VCaP (cell line): ENCODE results near the gene MARK1.

Experiments
- H3K27ac ChIP-seq: fragments of 450-650 bp; 2 replicates; pipeline ENCODE4 v1.5.1; 2017
- CTCF ChIP-seq: fragments of 450-650 bp; conservative IDR thresholded peaks from 2 replicates; pipeline ENCODE4 v1.5.1; 2017; ENCODE audit warnings: mild to moderate bottlenecking, moderate library complexity

The MARK1 gene

GRCh38 chr1:220703305-220703704, 175.4 kb downstream of the MARK1 start:
- no peak for TF ChIP-seq CTCF

GRCh38 chr1:220705782-220706181, 177.8 kb downstream of the MARK1 start:
- no peak for TF ChIP-seq CTCF
- H3K27ac ChIP-seq, result no peak overlapping the region

More at GRCh38 chr1:220703305-220703704, 175.4 kb downstream of the MARK1 start:
- peak overlapping the region; percentile 38; the same call in 1 of the 2 replicates for H3K27ac ChIP-seq

- TF ChIP-seq CTCF, result no peak
- no peak overlapping the region for H3K27ac ChIP-seq
These were observed 178.5 kb downstream of the MARK1 start for GRCh38 chr1:220706480-220706879.

GRCh38 chr1:220707160-220707559, 179.2 kb downstream of the MARK1 start:
- no peak for TF ChIP-seq CTCF
- H3K27ac ChIP-seq, result no peak overlapping the region

DNA sequence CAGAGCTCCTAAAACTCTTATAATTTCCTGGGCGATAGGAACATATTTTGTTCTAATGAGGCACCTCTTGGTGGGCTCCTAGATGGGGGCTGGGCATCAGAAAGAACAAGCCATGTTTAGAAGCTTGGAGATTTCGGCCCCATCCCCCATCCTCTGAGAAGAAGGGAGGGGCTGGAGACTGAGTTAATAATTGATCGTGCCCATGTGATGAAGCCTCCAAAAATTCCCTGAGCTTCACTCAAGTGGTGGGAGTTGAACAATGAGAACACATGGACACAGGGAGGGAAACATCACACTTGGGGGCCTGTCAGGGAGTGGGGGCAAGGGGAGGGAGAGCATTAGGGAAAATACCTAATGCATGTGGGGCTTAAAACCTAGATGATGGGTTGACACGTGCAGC, 180.3 kb downstream of the MARK1 start:
- H3K27ac ChIP-seq, result no peak overlapping the region
- TF ChIP-seq CTCF, result no peak

DNA sequence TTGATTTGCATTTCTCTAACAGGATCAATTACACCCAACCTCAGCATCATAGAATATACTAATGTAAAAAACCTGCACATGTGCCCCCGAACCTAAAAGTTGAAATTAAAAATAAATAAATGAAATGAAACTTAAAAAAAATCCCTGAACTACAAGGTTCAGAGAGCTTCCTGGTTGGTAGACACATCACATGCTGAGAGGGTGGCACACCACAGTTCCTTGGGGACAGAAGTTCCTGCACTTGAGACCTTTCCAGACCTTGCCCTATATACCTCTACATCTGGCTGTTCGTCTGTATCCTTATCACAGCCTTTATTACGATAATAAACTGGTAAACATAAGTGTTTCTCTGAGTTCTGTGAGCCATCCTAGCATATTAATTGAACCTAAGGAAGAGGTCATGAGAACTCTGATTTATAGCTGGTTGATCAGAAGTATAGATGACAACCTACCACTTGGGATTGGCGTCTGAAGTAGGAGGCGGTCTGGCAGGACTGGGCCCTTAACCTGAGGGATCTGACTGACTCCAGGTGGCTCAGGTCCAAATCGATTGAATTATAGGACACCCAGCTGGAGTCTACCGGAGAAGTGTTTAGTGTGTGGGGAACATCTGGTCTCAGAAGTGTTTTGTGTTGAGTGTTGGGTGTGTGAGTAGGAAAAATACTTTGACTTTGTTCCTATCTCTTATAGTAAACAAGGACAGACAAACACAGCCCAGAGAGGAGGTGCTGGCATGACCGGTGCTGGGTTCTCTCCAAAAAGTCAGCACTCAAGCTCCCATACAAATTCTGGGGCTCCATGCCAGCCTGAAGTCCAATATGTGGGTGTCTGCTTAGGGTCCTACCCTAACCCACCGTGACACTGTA, 181.2 kb downstream of the MARK1 start:
- TF ChIP-seq CTCF, result no peak
- H3K27ac ChIP-seq, result no peak overlapping the region

DNA sequence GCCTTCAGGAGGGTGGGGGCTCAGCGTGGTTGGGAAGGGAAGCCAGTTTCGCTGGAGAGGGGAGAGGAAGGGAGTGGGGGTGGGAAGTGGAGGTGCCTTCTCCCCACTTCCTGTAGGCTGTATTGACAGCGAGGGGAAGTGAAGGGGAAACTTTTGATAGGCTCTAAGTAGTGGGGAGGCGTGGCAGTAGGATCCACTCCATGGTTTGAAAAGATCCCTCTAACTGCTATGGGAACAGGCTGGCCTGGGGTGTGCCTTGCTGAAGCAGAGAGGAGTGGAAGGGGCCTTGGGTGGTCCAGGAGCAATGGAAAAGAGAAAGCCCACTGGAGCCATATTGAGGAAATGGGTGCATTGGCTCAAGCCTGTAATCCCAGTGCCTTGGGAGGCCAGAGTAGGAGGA, 182.4 kb downstream of the MARK1 start:
- H3K27ac ChIP-seq, result no peak overlapping the region
- no peak for TF ChIP-seq CTCF
